NCI-H226 (cell line): ENCODE results near the gene LEPROT.

Experiments
- DNase-seq: peaks from one replicate; pipeline ENCODE4 v3.0.0-alpha.2; 2015

The LEPROT gene

GRCh38 chr1:65479554-65480204 lies 59.2 kb downstream of the LEPROT start:
- no peak for DNase-seq

- no peak for DNase-seq
These were observed 60.4 kb downstream of the LEPROT start for GRCh38 chr1:65480684-65481405.

- no peak for DNase-seq
These were observed 63.7 kb downstream of the LEPROT start for GRCh38 chr1:65483993-65484754.
